CD4-positive, alpha-beta T cell treated with Interleukin-1 beta for 1 hour (primary cell): Measurements from ENCODE around the gene PARD6B.
A peak's percentile ranks its signal among the peaks of the same experiment; 100 is the strongest.

ENCODE experiments used
- DNase-seq, 2 donors: peaks; one replicate each; pipeline ENCODE4 v3.0.0-alpha.2; 2020 to 2022

Gene PARD6B

GRCh38 chr20:50801747-50802125, 70.4 kb downstream of the PARD6B start:
- no peak for DNase-seq

- no peak for DNase-seq
Measured at GRCh38 chr20:50802289-50802688, 70.9 kb downstream of the PARD6B start.

GRCh38 chr20:50804437-50805348, 73.3 kb downstream of the PARD6B start:
- DNase-seq, result peak in 1 of 2 donors; percentile 37

GRCh38 chr20:50805349-50805684, 73.9 kb downstream of the PARD6B start:
- DNase-seq, result no peak

- no peak for DNase-seq
Measured at GRCh38 chr20:50806126-50806768, 74.9 kb downstream of the PARD6B start.
